NT2/D1 (cell line): ENCODE measurements around the gene SH3GL2.

ENCODE experiments used
- DNase-seq: peaks from one replicate; pipeline ENCODE4 v3.0.0-alpha.2; 2011; ENCODE audit warnings: low read depth, low spot score
- H3K27me3 ChIP-seq: 2 replicates; pipeline ENCODE4 v1.6.0; 2011; ENCODE audit warnings: mild to moderate bottlenecking; ENCODE audit not compliant: insufficient read length, insufficient read depth
- H3K36me3 ChIP-seq: 2 replicates; pipeline ENCODE4 v1.6.1; 2011; ENCODE audit warnings: mild to moderate bottlenecking, low read length, mixed read lengths; ENCODE audit not compliant: insufficient read depth, insufficient read length
- H3K4me1 ChIP-seq: 2 replicates; pipeline ENCODE4 v1.5.1; 2011; ENCODE audit not compliant: insufficient read depth, insufficient read length
- H3K4me3 ChIP-seq: 2 replicates; pipeline ENCODE4 v1.5.1; 2011; ENCODE audit warnings: low read depth; ENCODE audit not compliant: insufficient read length
- H3K9ac ChIP-seq: 2 replicates; pipeline ENCODE4 v1.6.0; 2011; ENCODE audit warnings: low read depth; ENCODE audit not compliant: insufficient read length
- H3K9me3 ChIP-seq: 2 replicates; pipeline ENCODE4 v1.5.1; 2011; ENCODE audit warnings: mild to moderate bottlenecking, low read length; ENCODE audit not compliant: insufficient read depth
- SUZ12 ChIP-seq: IDR thresholded peaks from 2 replicates; pipeline ENCODE4 v1.6.1; 2011; ENCODE audit not compliant: insufficient read length, insufficient read depth; ENCODE audit errors: extremely low read depth
- YY1 ChIP-seq: IDR thresholded peaks from 2 replicates; pipeline ENCODE4 v1.6.1; 2011; ENCODE audit not compliant: insufficient read length, insufficient read depth
- ZNF274 ChIP-seq: IDR thresholded peaks from 2 replicates; pipeline ENCODE4 v1.6.1; 2011; ENCODE audit warnings: mild to moderate bottlenecking, low read depth, low read length

The SH3GL2 gene

GRCh38 chr9:17656889-17657288 lies 78.0 kb downstream of the SH3GL2 start:
- TF ChIP-seq SUZ12 (no peak), ZNF274 (no peak), YY1 (no peak)
- Histone ChIP-seq H3K4me1 (no peaks in the 10 kb centered on the region), H3K4me3 (no peak overlapping the region), H3K36me3 (no peaks in the 10 kb centered on the region), H3K9me3 (no peaks in the 10 kb centered on the region), H3K27me3 (no peaks in the 10 kb centered on the region), H3K9ac (no peak overlapping the region)
- no peak for DNase-seq

- no peak for DNase-seq
- Histone ChIP-seq H3K27me3 (no peaks in the 10 kb centered on the region), H3K4me1 (no peaks in the 10 kb centered on the region), H3K36me3 (no peaks in the 10 kb centered on the region), H3K4me3 (no peak overlapping the region), H3K9ac (no peak overlapping the region), H3K9me3 (no peaks in the 10 kb centered on the region)
- TF ChIP-seq SUZ12 (no peak), YY1 (no peak), ZNF274 (no peak)
Measured at GRCh38 chr9:17658237-17658636, 79.4 kb downstream of the SH3GL2 start.

- H3K27me3 ChIP-seq: no peaks in the 10 kb centered on the region
- H3K4me1 ChIP-seq: no peaks in the 10 kb centered on the region
- no peaks in the 10 kb centered on the region for H3K36me3 ChIP-seq
- TF ChIP-seq SUZ12 (no peak), YY1 (no peak), ZNF274 (no peak)
- no peak for DNase-seq
- H3K4me3 ChIP-seq: no peak overlapping the region
- H3K9me3 ChIP-seq: no peaks in the 10 kb centered on the region
- no peak overlapping the region for H3K9ac ChIP-seq
Measured at GRCh38 chr9:17660158-17660557, 81.3 kb downstream of the SH3GL2 start.

- Histone ChIP-seq H3K36me3 (no peaks in the 10 kb centered on the region), H3K27me3 (no peaks in the 10 kb centered on the region), H3K9ac (no peak overlapping the region), H3K4me1 (no peaks in the 10 kb centered on the region), H3K4me3 (no peak overlapping the region), H3K9me3 (no peaks in the 10 kb centered on the region)
- no peak for TF ChIP-seq ZNF274
- TF ChIP-seq SUZ12: no peak
- no peak for TF ChIP-seq YY1
- no peak for DNase-seq
Measured at GRCh38 chr9:17665450-17665849, 86.6 kb downstream of the SH3GL2 start.

- Histone ChIP-seq H3K4me1 (no peaks in the 10 kb centered on the region), H3K9me3 (no peaks in the 10 kb centered on the region), H3K27me3 (no peaks in the 10 kb centered on the region), H3K4me3 (no peak overlapping the region), H3K36me3 (no peaks in the 10 kb centered on the region), H3K9ac (no peak overlapping the region)
- no peak for DNase-seq
- TF ChIP-seq SUZ12 (no peak), YY1 (no peak), ZNF274 (no peak)
Measured at GRCh38 chr9:17669206-17669605, 90.3 kb downstream of the SH3GL2 start.

GRCh38 chr9:17682684-17683083 lies 103.8 kb downstream of the SH3GL2 start:
- Histone ChIP-seq H3K9me3 (peaks cover 5% of the 10 kb centered on the region; the same call in 1 of the 2 replicates), H3K4me3 (no peak overlapping the region), H3K9ac (no peak overlapping the region), H3K4me1 (no peaks in the 10 kb centered on the region), H3K27me3 (no peaks in the 10 kb centered on the region), H3K36me3 (no peaks in the 10 kb centered on the region)
- TF ChIP-seq ZNF274 (no peak), SUZ12 (no peak), YY1 (no peak)
- DNase-seq: no peak

- Histone ChIP-seq H3K27me3 (no peaks in the 10 kb centered on the region), H3K9ac (no peak overlapping the region)
Measured at GRCh38 chr9:17688834-17689233, 110.0 kb downstream of the SH3GL2 start.

GRCh38 chr9:17694336-17694735 lies 115.5 kb downstream of the SH3GL2 start:
- H3K9me3 ChIP-seq: no peaks in the 10 kb centered on the region
- no peak overlapping the region for H3K9ac ChIP-seq
- no peaks in the 10 kb centered on the region for H3K27me3 ChIP-seq
- H3K4me1 ChIP-seq: no peaks in the 10 kb centered on the region
- no peak for TF ChIP-seq SUZ12
- no peak for TF ChIP-seq YY1
- no peak for TF ChIP-seq ZNF274
- H3K4me3 ChIP-seq: no peak overlapping the region
- DNase-seq: no peak
- no peaks in the 10 kb centered on the region for H3K36me3 ChIP-seq

More at GRCh38 chr9:17688834-17689233, 110.0 kb downstream of the SH3GL2 start:
- DNase-seq: no peak
- H3K9me3 ChIP-seq: peaks cover 5% of the 10 kb centered on the region; the same call in 1 of the 2 replicates
- no peaks in the 10 kb centered on the region for H3K36me3 ChIP-seq
- no peak for TF ChIP-seq YY1
- TF ChIP-seq ZNF274: no peak
- TF ChIP-seq SUZ12: no peak
- H3K4me3 ChIP-seq: no peak overlapping the region
- H3K4me1 ChIP-seq: no peaks in the 10 kb centered on the region

- Histone ChIP-seq H3K9me3 (no peaks in the 10 kb centered on the region), H3K4me1 (no peaks in the 10 kb centered on the region), H3K4me3 (no peak overlapping the region), H3K36me3 (no peaks in the 10 kb centered on the region), H3K9ac (no peak overlapping the region), H3K27me3 (no peaks in the 10 kb centered on the region)
- no peak for DNase-seq
- TF ChIP-seq YY1 (no peak), SUZ12 (no peak)
Measured at GRCh38 chr9:17695482-17695881, 116.6 kb downstream of the SH3GL2 start.
